K562 (cell line): ENCODE measurements around the gene ITSN1. TPM values are rescaled to one million over a fixed set of nuclear protein-coding genes. Genes with fewer than 3 reads are reported as not detected.

ENCODE experiments used
- ATAC-seq: fragments of 200-7000 bp; cut with Tn5 transposase; 3 replicates; pipeline ENCODE4 v1.9.1; 2020; ENCODE audit warnings: moderate library complexity
- BruUV-seq: library from RNA; stranded (reverse); fragments of 400-500 nt; replicated peaks from 2 replicates; lab custom pipeline; 2021; lab: Mats Ljungman, UMichigan
- CTCF ChIA-PET: fragments of 300-600 bp; formaldehyde crosslinking; extraction: SDS; loops from one replicate; lab custom pipeline; 2021; ENCODE audit warnings: low intra/inter-chr PET ratio; lab: Yijun Ruan, JAX
- POLR2A ChIA-PET: fragments of 300-600, 350-650 bp; sonication (Branson Sonifier 250); formaldehyde crosslinking; extraction: SDS; loops from one replicate; lab custom pipeline; 2021; ENCODE audit warnings: antibody characterized with exemption, inconsistent platforms; lab: Yijun Ruan, JAX
- DNase-seq, 4 experiments: peaks; one replicate each; pipeline versions ENCODE4 v3.0.0 to v3.0.0-alpha.2; 2011 to 2018; ENCODE audit warnings: low spot score in 3 of 4, mixed read lengths in 3 of 4; ENCODE audit errors: extremely low read depth in 1 of 4
- FAIRE-seq: peaks from 2 replicates; lab custom pipeline; 2011; peaks lifted over from hg19 to GRCh38; lab: Jason Lieb, UNC
- H2AFZ ChIP-seq: 2 replicates; pipeline ENCODE4 v1.6.0; 2011; ENCODE audit warnings: low read depth, low read length, control low read depth, inconsistent platforms
- H3K27ac ChIP-seq: fragments of 200-600 bp; 3 replicates; pipeline ENCODE4 v1.8.0; 2011; ENCODE audit warnings: low read depth, mild to moderate bottlenecking, control low read depth, inconsistent platforms, low read length, moderate library complexity, mixed read lengths; ENCODE audit errors: extremely low read depth
- H3K27me3 ChIP-seq, 2 experiments: fragments of 300-600 bp in 1 of 2; 2 replicates in 1 of 2; 3 replicates in 1 of 2; pipeline versions ENCODE4 v1.6.0 to v1.8.0; 2011; ENCODE audit warnings: inconsistent platforms in 2 of 2, low read length in 2 of 2, mild to moderate bottlenecking in 1 of 2, mixed read lengths in 1 of 2, moderate library complexity in 1 of 2; ENCODE audit not compliant: control insufficient read depth in 2 of 2, insufficient read depth in 2 of 2
- H3K36me3 ChIP-seq: fragments of 300-600 bp; 3 replicates; pipeline ENCODE4 v1.8.0; 2011; ENCODE audit warnings: mild to moderate bottlenecking, low read length, inconsistent platforms; ENCODE audit not compliant: control insufficient read depth, insufficient read depth
- H3K4me1 ChIP-seq, 2 experiments: fragments of 200-600 bp in 1 of 2; replicated peaks in 1 of 2; 2 replicates in 1 of 2; 3 replicates in 1 of 2; pipeline versions ENCODE4 v1.5.1 to v1.8.0; 2011; ENCODE audit warnings: inconsistent platforms in 2 of 2, low read length in 2 of 2, mild to moderate bottlenecking in 1 of 2, mixed read lengths in 1 of 2, moderate library complexity in 1 of 2; ENCODE audit not compliant: control insufficient read depth in 2 of 2, insufficient read depth in 2 of 2
- H3K4me2 ChIP-seq: 2 replicates; pipeline ENCODE4 v1.6.1; 2011; ENCODE audit warnings: low read length, control low read depth, inconsistent platforms, mixed read lengths; ENCODE audit not compliant: insufficient read depth
- H3K4me3 ChIP-seq: fragments of 200-600 bp; sonication (generic), shearing (Covaris generic); 2 replicates; pipeline ENCODE4 v1.5.1; 2016; ENCODE audit warnings: control low read depth, inconsistent platforms
- H3K79me2 ChIP-seq: fragments of 200-600 bp; 3 replicates; pipeline ENCODE4 v1.8.0; 2011; ENCODE audit warnings: low read length, inconsistent platforms; ENCODE audit not compliant: control insufficient read depth, insufficient read depth
- H3K9ac ChIP-seq, 2 experiments: 2 replicates each; pipeline versions ENCODE4 v1.6.0 to v1.6.1; 2011; ENCODE audit warnings: low read depth in 2 of 2, low read length in 2 of 2, control low read depth in 1 of 2, inconsistent platforms in 1 of 2, mild to moderate bottlenecking in 1 of 2, mixed read lengths in 1 of 2; ENCODE audit not compliant: insufficient read depth in 1 of 2
- H3K9me1 ChIP-seq: one replicate; pipeline ENCODE4 v1.6.0; 2011; ENCODE audit warnings: inconsistent platforms, mild to moderate bottlenecking, low read length, moderate library complexity; ENCODE audit not compliant: control insufficient read depth, insufficient read depth
- H3K9me3 ChIP-seq: replicated peaks from 2 replicates; pipeline ENCODE4 v1.5.1; 2011; ENCODE audit warnings: low read depth, low read length, inconsistent platforms; ENCODE audit not compliant: control insufficient read depth, insufficient read depth
- H4K20me1 ChIP-seq: replicated peaks from 2 replicates; pipeline ENCODE4 v1.6.1; 2011; ENCODE audit warnings: low read length, inconsistent platforms, mixed read lengths; ENCODE audit not compliant: control insufficient read depth, insufficient read depth
- CBX5 ChIP-seq: IDR thresholded peaks from 2 replicates; pipeline ENCODE4 v1.6.1; 2014; ENCODE audit warnings: low read depth, borderline replicate concordance
- HMGN3 ChIP-seq: IDR thresholded peaks from 2 replicates; pipeline ENCODE4 v1.6.1; 2011; ENCODE audit warnings: borderline replicate concordance, low read depth, mild to moderate bottlenecking, mixed read lengths, low read length; ENCODE audit not compliant: insufficient read length; ENCODE audit errors: extremely low read depth
- NCOA2 ChIP-seq, 2 experiments: fragments of 450-650 bp; IDR thresholded peaks; 2 replicates each; pipeline ENCODE4 v1.6.1; 2018; ENCODE audit warnings: mild to moderate bottlenecking in 2 of 2, moderate library complexity in 1 of 2; ENCODE audit not compliant: partially characterized antibody in 2 of 2
- NRF1 ChIP-seq, 2 experiments: fragments of 450-650 bp; IDR thresholded peaks in 1 of 2; conservative IDR thresholded peaks in 1 of 2; 2 replicates each; pipeline ENCODE4 v1.6.1; 2014; ENCODE audit warnings: mild to moderate bottlenecking in 2 of 2
- RAD21 ChIP-seq, 2 experiments: fragments of 250-450 bp in 1 of 2; fragments of 450-650 bp in 1 of 2; sonication (Bioruptor Pico) in 1 of 2; formaldehyde crosslinking in 1 of 2; IDR thresholded peaks in 1 of 2; conservative IDR thresholded peaks in 1 of 2; 2 replicates each; pipeline versions ENCODE4 v1.4.0 to v1.8.0; 2020 to 2022; ENCODE audit warnings: mild to moderate bottlenecking in 2 of 2, moderate library complexity in 1 of 2
- SP1 ChIP-seq: sonication (generic); formaldehyde crosslinking; IDR thresholded peaks from 2 replicates; pipeline ENCODE4 v1.8.1; 2022; ENCODE audit warnings: mild to moderate bottlenecking, missing genetic modification reagents
- TAF15 ChIP-seq: fragments of 200-400 bp; formaldehyde crosslinking; IDR thresholded peaks from 2 replicates; pipeline ENCODE4 v1.6.1; 2017; ENCODE audit warnings: mild to moderate bottlenecking, low read depth, low read length, moderate library complexity
- ZFP36 ChIP-seq: fragments of 150-350 bp; IDR thresholded peaks from 2 replicates; pipeline ENCODE4 v1.6.1; 2018; ENCODE audit warnings: low read length, low read depth; ENCODE audit not compliant: partially characterized antibody
- ZNF217 ChIP-seq: sonication (generic); formaldehyde crosslinking; IDR thresholded peaks from 2 replicates; pipeline ENCODE4 v1.8.0; 2022; ENCODE audit warnings: mild to moderate bottlenecking, missing genetic modification reagents
- WGBS: fragments of 100-300 bp; shearing (Covaris generic); methylation state at CpG from one replicate; pipeline ENCODE4 v1.1.6; 2016; ENCODE audit warnings: low coverage, mixed read lengths; ENCODE audit not compliant: insufficient coverage; ENCODE audit errors: missing lambda C conversion rate; 5-methylcytosine and 5-hydroxymethylcytosine counted together
- in situ Hi-C: fragments of 300-500 bp; cut with MboI; formaldehyde crosslinking; loops from 4 replicates; pipeline ENCODE4 v1.15.0; 2018; ENCODE audit warnings: inconsistent platforms, mixed read lengths
- intact Hi-C: fragments of 100-400 bp; cut with micrococcal nuclease; formaldehyde crosslinking; loops from 2 replicates; pipeline ENCODE4 v1.14.2; 2022
- polyA plus RNA-seq, 8 experiments: library from polyadenylated mRNA; depleted of rRNA in 4 of 8; stranded (reverse) in 5 of 8; unstranded in 3 of 8; fragments of >200 nt; fragmentation: Nextera tagmentation in 2 of 8; fragmentation: Illumina TruSeq in 1 of 8; extraction: Ambion mirVana in 2 of 8; extraction: Trizol in 1 of 8; gene quantifications; 2 replicates each; pipeline versions ENCODE4 v1.2.1 to v1.2.3, GENCODE V29; 2011 to 2014; ENCODE audit warnings: inconsistent platforms in 1 of 8, missing spikeins in 1 of 8
- total RNA-seq, 7 experiments: library from RNA; depleted of rRNA in 6 of 7; stranded (reverse); fragments of >200 nt in 6 of 7; fragmentation: Illumina TruSeq in 2 of 7; extraction: Trizol in 2 of 7; gene quantifications; 2 replicates each; pipeline versions ENCODE4 v1.2.1 to v1.2.3, GENCODE V29; 2011 to 2021; ENCODE audit warnings: low replicate concordance in 1 of 7
- TF ChIP-seq, protein P1 (sequence below): sonication (generic); formaldehyde crosslinking; IDR thresholded peaks from 2 replicates; pipeline ENCODE4 v1.8.0; 2022; ENCODE audit warnings: mild to moderate bottlenecking, missing genetic modification reagents
- TF ChIP-seq, protein P2 (sequence below): fragments of 450-650 bp; IDR thresholded peaks from one replicate; pipeline ENCODE4 v1.6.1; 2018; ENCODE audit warnings: mild to moderate bottlenecking, moderate library complexity; ENCODE audit not compliant: partially characterized antibody
- TF ChIP-seq, protein P3 (sequence below): fragments of 250-450 bp; sonication (Bioruptor Pico); IDR thresholded peaks from 2 replicates; pipeline ENCODE4 v1.4.0; 2020; ENCODE audit warnings: mild to moderate bottlenecking
- TF ChIP-seq, protein P4 (sequence below): fragments of 450-650 bp; conservative IDR thresholded peaks from 2 replicates; pipeline ENCODE4 v1.6.1; 2016; ENCODE audit warnings: missing genetic modification characterization, low read depth, mild to moderate bottlenecking, control low read depth, missing compliant biosample characterization

ITSN1 gene
- total and polyA plus RNA-seq, 9 of the 15 experiments (the other 6 are each of a cell fraction or from before 2014, with no cell fraction given), result 1.1 to 12.6 (median 4.8) TPM

DNA sequence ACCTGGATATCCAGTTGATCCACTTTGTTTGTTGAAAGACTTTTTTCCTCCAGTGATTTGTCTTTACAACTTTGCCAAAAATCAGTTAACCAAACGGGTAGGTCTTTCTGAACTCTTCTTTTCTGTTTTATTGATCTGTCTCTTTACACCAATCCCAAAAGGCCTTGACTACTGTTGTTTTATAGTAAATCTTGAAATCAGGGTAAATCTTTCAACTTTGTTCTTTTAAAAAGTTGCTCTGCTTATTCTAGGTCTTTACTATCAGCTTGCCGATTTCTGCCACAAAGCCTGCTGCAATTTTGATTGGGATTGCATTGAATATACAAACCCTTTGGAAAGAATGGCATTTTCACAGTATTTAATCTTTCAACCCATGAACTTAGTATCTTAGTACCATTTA lies 66.6 kb downstream of the ITSN1 start (continued):
- TF ChIP-seq, protein P1, sequence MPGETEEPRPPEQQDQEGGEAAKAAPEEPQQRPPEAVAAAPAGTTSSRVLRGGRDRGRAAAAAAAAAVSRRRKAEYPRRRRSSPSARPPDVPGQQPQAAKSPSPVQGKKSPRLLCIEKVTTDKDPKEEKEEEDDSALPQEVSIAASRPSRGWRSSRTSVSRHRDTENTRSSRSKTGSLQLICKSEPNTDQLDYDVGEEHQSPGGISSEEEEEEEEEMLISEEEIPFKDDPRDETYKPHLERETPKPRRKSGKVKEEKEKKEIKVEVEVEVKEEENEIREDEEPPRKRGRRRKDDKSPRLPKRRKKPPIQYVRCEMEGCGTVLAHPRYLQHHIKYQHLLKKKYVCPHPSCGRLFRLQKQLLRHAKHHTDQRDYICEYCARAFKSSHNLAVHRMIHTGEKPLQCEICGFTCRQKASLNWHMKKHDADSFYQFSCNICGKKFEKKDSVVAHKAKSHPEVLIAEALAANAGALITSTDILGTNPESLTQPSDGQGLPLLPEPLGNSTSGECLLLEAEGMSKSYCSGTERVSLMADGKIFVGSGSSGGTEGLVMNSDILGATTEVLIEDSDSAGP (CRISPR knock-in tag), result no peak
- TF ChIP-seq TAF15 (no peak), SP1 (no peak), ZNF217 (CRISPR knock-in tag) (no peak)

DNA sequence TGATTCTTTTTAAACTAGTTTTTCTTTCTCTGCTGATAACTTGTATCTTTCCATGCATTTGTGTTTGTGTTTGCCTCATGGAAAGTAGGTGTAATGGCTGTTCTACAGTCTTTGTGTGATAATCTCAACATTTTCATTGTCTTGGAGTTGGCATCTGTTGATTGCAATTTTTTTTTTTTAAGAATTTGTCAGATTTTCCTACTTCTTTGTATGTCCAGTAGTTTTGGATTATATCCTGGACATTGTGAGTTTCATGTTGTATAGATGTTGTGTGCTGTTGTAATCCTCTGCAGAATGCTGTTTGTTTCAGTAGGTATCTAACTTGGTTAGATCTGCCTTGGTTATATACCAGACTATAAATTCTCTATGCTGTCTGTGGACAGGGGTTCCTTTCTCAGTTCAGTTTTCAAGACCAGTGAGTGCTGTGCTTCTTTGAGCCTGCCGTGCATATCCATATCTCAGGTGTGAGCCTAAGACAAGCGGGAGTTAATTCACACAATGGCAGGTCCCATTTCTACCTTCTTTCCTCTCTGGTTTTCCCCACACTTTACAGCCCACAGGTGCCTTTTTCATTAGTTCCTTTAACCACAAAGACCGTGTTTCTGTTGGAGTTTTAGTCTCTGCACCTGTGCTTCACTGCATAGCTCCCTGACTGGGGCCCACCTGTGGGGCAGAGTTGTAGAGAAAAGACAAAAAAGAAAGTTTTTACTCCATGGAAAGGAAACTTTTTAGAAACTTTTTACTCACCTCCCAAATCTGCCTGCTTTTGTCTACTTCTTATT lies 69.9 kb downstream of the ITSN1 start:
- Histone ChIP-seq H3K27ac (no peak overlapping the region), H3K79me2 (no peaks in the 10 kb centered on the region), H3K9ac (no peak overlapping the region), H3K9me1 (no peaks in the 10 kb centered on the region), H3K4me1 (peaks cover 0 to 3% of the 10 kb centered on the region in 2 experiments; a peak in 2 of 5 replicates), H3K4me2 (no peak overlapping the region), H3K27me3 (no peaks in the 10 kb centered on the region), H3K9me3 (0 out of 2 replicates have a peak, but pooled peaks cover 2% of the 10 kb centered on the region), H3K4me3 (no peak overlapping the region), H2AFZ (no peak overlapping the region), H4K20me1 (no peaks in the 10 kb centered on the region), H3K36me3 (no peaks in the 10 kb centered on the region)
- in situ Hi-C loops, result no loop called here
- DNase-seq (no peak), FAIRE-seq (no peak), ATAC-seq (no peak)
- intact Hi-C loops, result no loop called here
- WGBS, result 23% methylated on average over 3 of the region's 3 CpGs
- ChIA-PET POLR2A (interaction anchor here (0.6 kb wide), 1 partner anchor 103 kb away, joined by 3 read pairs; no protein-coding TSS in a partner anchor), CTCF (no interaction called here)
- no TSS peak for BruUV-seq
- TF ChIP-seq, protein P2, sequence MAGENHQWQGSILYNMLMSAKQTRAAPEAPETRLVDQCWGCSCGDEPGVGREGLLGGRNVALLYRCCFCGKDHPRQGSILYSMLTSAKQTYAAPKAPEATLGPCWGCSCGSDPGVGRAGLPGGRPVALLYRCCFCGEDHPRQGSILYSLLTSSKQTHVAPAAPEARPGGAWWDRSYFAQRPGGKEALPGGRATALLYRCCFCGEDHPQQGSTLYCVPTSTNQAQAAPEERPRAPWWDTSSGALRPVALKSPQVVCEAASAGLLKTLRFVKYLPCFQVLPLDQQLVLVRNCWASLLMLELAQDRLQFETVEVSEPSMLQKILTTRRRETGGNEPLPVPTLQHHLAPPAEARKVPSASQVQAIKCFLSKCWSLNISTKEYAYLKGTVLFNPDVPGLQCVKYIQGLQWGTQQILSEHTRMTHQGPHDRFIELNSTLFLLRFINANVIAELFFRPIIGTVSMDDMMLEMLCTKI, result no peak
- no peak for TF ChIP-seq CBX5
- TF ChIP-seq, protein P3, sequence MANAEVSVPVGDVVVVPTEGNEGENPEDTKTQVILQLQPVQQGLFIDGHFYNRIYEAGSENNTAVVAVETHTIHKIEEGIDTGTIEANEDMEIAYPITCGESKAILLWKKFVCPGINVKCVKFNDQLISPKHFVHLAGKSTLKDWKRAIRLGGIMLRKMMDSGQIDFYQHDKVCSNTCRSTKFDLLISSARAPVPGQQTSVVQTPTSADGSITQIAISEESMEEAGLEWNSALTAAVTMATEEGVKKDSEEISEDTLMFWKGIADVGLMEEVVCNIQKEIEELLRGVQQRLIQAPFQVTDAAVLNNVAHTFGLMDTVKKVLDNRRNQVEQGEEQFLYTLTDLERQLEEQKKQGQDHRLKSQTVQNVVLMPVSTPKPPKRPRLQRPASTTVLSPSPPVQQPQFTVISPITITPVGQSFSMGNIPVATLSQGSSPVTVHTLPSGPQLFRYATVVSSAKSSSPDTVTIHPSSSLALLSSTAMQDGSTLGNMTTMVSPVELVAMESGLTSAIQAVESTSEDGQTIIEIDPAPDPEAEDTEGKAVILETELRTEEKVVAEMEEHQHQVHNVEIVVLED (CRISPR knock-in tag), result no peak
- no peak for TF ChIP-seq HMGN3
- TF ChIP-seq, protein P4, sequence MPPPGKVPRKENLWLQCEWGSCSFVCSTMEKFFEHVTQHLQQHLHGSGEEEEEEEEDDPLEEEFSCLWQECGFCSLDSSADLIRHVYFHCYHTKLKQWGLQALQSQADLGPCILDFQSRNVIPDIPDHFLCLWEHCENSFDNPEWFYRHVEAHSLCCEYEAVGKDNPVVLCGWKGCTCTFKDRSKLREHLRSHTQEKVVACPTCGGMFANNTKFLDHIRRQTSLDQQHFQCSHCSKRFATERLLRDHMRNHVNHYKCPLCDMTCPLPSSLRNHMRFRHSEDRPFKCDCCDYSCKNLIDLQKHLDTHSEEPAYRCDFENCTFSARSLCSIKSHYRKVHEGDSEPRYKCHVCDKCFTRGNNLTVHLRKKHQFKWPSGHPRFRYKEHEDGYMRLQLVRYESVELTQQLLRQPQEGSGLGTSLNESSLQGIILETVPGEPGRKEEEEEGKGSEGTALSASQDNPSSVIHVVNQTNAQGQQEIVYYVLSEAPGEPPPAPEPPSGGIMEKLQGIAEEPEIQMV (tag), result no peak
- TF ChIP-seq NRF1 (conservative IDR thresholded peaks at IDR 0.05 in 1 of 2, IDR thresholded peaks at IDR 0.05 in 1 of 2), result no peak
- no peak for TF ChIP-seq ZFP36
- TF ChIP-seq NCOA2 (IDR thresholded peaks at IDR 0.05; ENCODE audit: partially characterized antibody in 2 of 2), result no peak
- no peak for TF ChIP-seq RAD21 (CRISPR knock-in tag; conservative IDR thresholded peaks at IDR 0.05 in 1 of 2, IDR thresholded peaks at IDR 0.05 in 1 of 2)
